GM23248 (cell line): ENCODE measurements around the gene SDK2.

Experiments
- EZH2 ChIP-seq: fragments of 200-600 bp; sonication (generic); IDR thresholded peaks from 2 replicates; pipeline ENCODE4 v1.6.1; 2018; ENCODE audit warnings: antibody characterized with exemption, mild to moderate bottlenecking; ENCODE audit not compliant: insufficient read depth, poor library complexity, severe bottlenecking
- EZH2phosphoT487 ChIP-seq: fragments of 200-600 bp; sonication (generic); IDR thresholded peaks from 2 replicates; pipeline ENCODE4 v1.6.1; 2018; ENCODE audit warnings: antibody characterized with exemption, moderate library complexity, mild to moderate bottlenecking, low read depth; ENCODE audit not compliant: insufficient read depth

DNA sequence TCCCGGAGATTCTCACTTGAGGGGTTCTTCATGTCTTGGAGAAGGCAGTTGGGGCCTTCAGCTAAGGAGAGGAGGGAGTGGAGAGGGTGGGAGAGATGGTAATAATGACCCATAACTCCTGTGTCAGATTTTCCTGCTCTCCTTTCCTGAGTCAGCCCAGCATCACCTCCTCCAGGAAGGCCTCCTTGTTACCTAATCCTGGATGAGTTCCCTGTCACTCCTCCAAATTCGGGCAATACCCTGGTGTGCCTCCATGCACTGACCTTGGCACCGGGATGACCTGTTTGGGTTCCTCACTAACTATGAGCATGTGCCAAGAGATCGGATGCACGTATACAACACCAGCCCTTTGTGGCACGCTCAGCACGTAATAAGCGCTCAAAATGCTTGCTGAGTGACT is 38.8 kb downstream of the SDK2 start:
- TF ChIP-seq EZH2 (no peak), EZH2phosphoT487 (no peak)
